Activated naive CD4-positive, alpha-beta T cell treated with anti-CD3 and anti-CD28 coated beads, Interleukin-2, amount 10 ng/mL, durations not matched to agents 7 days and 5 days (primary cell): Measurements from ENCODE around the gene NFAM1.

Experiments
- CTCF ChIA-PET: fragments of 350-600 bp; sonication (Branson Sonifier 250); formaldehyde crosslinking; loops from one replicate; lab custom pipeline; 2021; ENCODE audit warnings: antibody characterized with exemption; lab: Charles Lee
- DNase-seq: peaks from one replicate; pipeline ENCODE4 v3.0.0-alpha.2; 2020
- H3K27ac Mint-ChIP-seq: one replicate; pipeline ENCODE4 v1.8.0; 2021; ENCODE audit warnings: mild to moderate bottlenecking, moderate library complexity, mixed read lengths
- H3K27me3 Mint-ChIP-seq: one replicate; pipeline ENCODE4 v1.8.0; 2021; ENCODE audit warnings: mild to moderate bottlenecking, mixed read lengths
- H3K36me3 Mint-ChIP-seq: one replicate; pipeline ENCODE4 v1.8.0; 2021; ENCODE audit warnings: mixed read lengths
- H3K4me1 Mint-ChIP-seq: one replicate; pipeline ENCODE4 v1.8.0; 2021; ENCODE audit warnings: mixed read lengths
- H3K4me3 Mint-ChIP-seq: one replicate; pipeline ENCODE4 v1.8.0; 2021; ENCODE audit warnings: mild to moderate bottlenecking, moderate library complexity, mixed read lengths
- H3K9me3 Mint-ChIP-seq: one replicate; pipeline ENCODE4 v1.8.0; 2021; ENCODE audit warnings: mixed read lengths

NFAM1 gene

GRCh38 chr22:42389143-42389542 lies 43.1 kb downstream of the NFAM1 start:
- CTCF ChIA-PET, result no interaction called here
- Mint-ChIP-seq H3K4me3 (no peak overlapping the region), H3K27me3 (peaks cover 36% of the 10 kb centered on the region), H3K36me3 (no peaks in the 10 kb centered on the region), H3K4me1 (no peaks in the 10 kb centered on the region), H3K9me3 (no peaks in the 10 kb centered on the region), H3K27ac (no peak overlapping the region)
- no peak for DNase-seq

GRCh38 chr22:42388130-42388797 lies 43.9 kb downstream of the NFAM1 start:
- no peak overlapping the region for H3K27ac Mint-ChIP-seq
- H3K36me3 Mint-ChIP-seq, result no peaks in the 10 kb centered on the region
- DNase-seq, result no peak
- CTCF ChIA-PET, result no interaction called here
- H3K4me3 Mint-ChIP-seq, result no peak overlapping the region
- H3K27me3 Mint-ChIP-seq, result peaks cover 38% of the 10 kb centered on the region
- no peaks in the 10 kb centered on the region for H3K9me3 Mint-ChIP-seq
- no peaks in the 10 kb centered on the region for H3K4me1 Mint-ChIP-seq

GRCh38 chr22:42387631-42388030 lies 44.6 kb downstream of the NFAM1 start:
- DNase-seq, result no peak
- Mint-ChIP-seq H3K27me3 (peaks cover 41% of the 10 kb centered on the region), H3K4me3 (no peak overlapping the region), H3K27ac (no peak overlapping the region), H3K4me1 (no peaks in the 10 kb centered on the region), H3K36me3 (no peaks in the 10 kb centered on the region), H3K9me3 (no peaks in the 10 kb centered on the region)
- CTCF ChIA-PET, result no interaction called here

GRCh38 chr22:42385696-42386095 lies 46.5 kb downstream of the NFAM1 start:
- Mint-ChIP-seq H3K4me3 (no peak overlapping the region), H3K36me3 (no peaks in the 10 kb centered on the region), H3K9me3 (no peaks in the 10 kb centered on the region), H3K27ac (no peak overlapping the region), H3K4me1 (no peaks in the 10 kb centered on the region), H3K27me3 (peaks cover 39% of the 10 kb centered on the region)
- no peak for DNase-seq
- CTCF ChIA-PET, result no interaction called here

GRCh38 chr22:42384506-42384905 lies 47.7 kb downstream of the NFAM1 start:
- H3K36me3 Mint-ChIP-seq, result no peaks in the 10 kb centered on the region
- H3K9me3 Mint-ChIP-seq, result no peaks in the 10 kb centered on the region
- no peaks in the 10 kb centered on the region for H3K4me1 Mint-ChIP-seq
- CTCF ChIA-PET, result no interaction called here
- no peak overlapping the region for H3K27ac Mint-ChIP-seq
- H3K27me3 Mint-ChIP-seq, result peaks cover 31% of the 10 kb centered on the region
- no peak overlapping the region for H3K4me3 Mint-ChIP-seq
- no peak for DNase-seq

GRCh38 chr22:42383851-42384417 lies 48.3 kb downstream of the NFAM1 start:
- DNase-seq, result no peak
- no peak overlapping the region for H3K4me3 Mint-ChIP-seq
- no peaks in the 10 kb centered on the region for H3K9me3 Mint-ChIP-seq
- H3K27ac Mint-ChIP-seq, result no peak overlapping the region
- H3K27me3 Mint-ChIP-seq, result peaks cover 31% of the 10 kb centered on the region
- H3K36me3 Mint-ChIP-seq, result no peaks in the 10 kb centered on the region
- no peaks in the 10 kb centered on the region for H3K4me1 Mint-ChIP-seq
- CTCF ChIA-PET, result no interaction called here

GRCh38 chr22:42383287-42383686 lies 48.9 kb downstream of the NFAM1 start:
- no peaks in the 10 kb centered on the region for H3K4me1 Mint-ChIP-seq
- H3K9me3 Mint-ChIP-seq, result no peaks in the 10 kb centered on the region
- H3K4me3 Mint-ChIP-seq, result no peak overlapping the region
- no peaks in the 10 kb centered on the region for H3K36me3 Mint-ChIP-seq
- peaks cover 37% of the 10 kb centered on the region for H3K27me3 Mint-ChIP-seq
- H3K27ac Mint-ChIP-seq, result no peak overlapping the region
- DNase-seq, result no peak
- CTCF ChIA-PET, result no interaction called here

- H3K4me3 Mint-ChIP-seq, result no peak overlapping the region
- H3K27me3 Mint-ChIP-seq, result peaks cover 46% of the 10 kb centered on the region
- H3K36me3 Mint-ChIP-seq, result no peaks in the 10 kb centered on the region
- no peak overlapping the region for H3K27ac Mint-ChIP-seq
- CTCF ChIA-PET, result no interaction called here
- no peaks in the 10 kb centered on the region for H3K9me3 Mint-ChIP-seq
- DNase-seq, result no peak
- no peaks in the 10 kb centered on the region for H3K4me1 Mint-ChIP-seq
These were observed 51.2 kb downstream of the NFAM1 start for GRCh38 chr22:42380769-42381551.

- H3K27ac Mint-ChIP-seq, result no peak overlapping the region
- H3K4me3 Mint-ChIP-seq, result no peak overlapping the region
- CTCF ChIA-PET, result no interaction called here
- no peaks in the 10 kb centered on the region for H3K4me1 Mint-ChIP-seq
- H3K27me3 Mint-ChIP-seq, result peaks cover 41% of the 10 kb centered on the region
- DNase-seq, result no peak
- no peaks in the 10 kb centered on the region for H3K9me3 Mint-ChIP-seq
- H3K36me3 Mint-ChIP-seq, result no peaks in the 10 kb centered on the region
These were observed 52.2 kb downstream of the NFAM1 start for GRCh38 chr22:42379966-42380537.

GRCh38 chr22:42376711-42377554 lies 55.3 kb downstream of the NFAM1 start:
- H3K36me3 Mint-ChIP-seq, result no peaks in the 10 kb centered on the region
- DNase-seq, result no peak
- peaks cover 45% of the 10 kb centered on the region for H3K27me3 Mint-ChIP-seq
- CTCF ChIA-PET, result no interaction called here
- peaks cover 5% of the 10 kb centered on the region for H3K4me1 Mint-ChIP-seq
- H3K9me3 Mint-ChIP-seq, result no peaks in the 10 kb centered on the region
- H3K27ac Mint-ChIP-seq, result no peak overlapping the region
- no peak overlapping the region for H3K4me3 Mint-ChIP-seq

- Mint-ChIP-seq H3K27me3 (peaks cover 51% of the 10 kb centered on the region), H3K9me3 (no peaks in the 10 kb centered on the region), H3K4me1 (peaks cover 5% of the 10 kb centered on the region), H3K27ac (peak overlapping the region; percentile 1), H3K36me3 (no peaks in the 10 kb centered on the region), H3K4me3 (no peak overlapping the region)
- CTCF ChIA-PET, result interaction anchor here (0.7 to 1.2 kb wide), 2 partner anchors 17 to 68 kb away, joined by 4 read pairs; no protein-coding TSS in a partner anchor
- no peak for DNase-seq
These were observed 56.2 kb downstream of the NFAM1 start for GRCh38 chr22:42375982-42376381.

- H3K4me1 Mint-ChIP-seq, result peaks cover 20% of the 10 kb centered on the region
- H3K4me3 Mint-ChIP-seq, result no peak overlapping the region
- H3K27ac Mint-ChIP-seq, result no peak overlapping the region
- peaks cover 66% of the 10 kb centered on the region for H3K27me3 Mint-ChIP-seq
- no peak for DNase-seq
- CTCF ChIA-PET, result interaction anchor here (0.6 kb wide), 1 partner anchor 59 kb away, joined by 3 read pairs; no protein-coding TSS in a partner anchor
- no peaks in the 10 kb centered on the region for H3K9me3 Mint-ChIP-seq
- H3K36me3 Mint-ChIP-seq, result no peaks in the 10 kb centered on the region
These were observed 59.2 kb downstream of the NFAM1 start for GRCh38 chr22:42372976-42373375.

- Mint-ChIP-seq H3K27me3 (peaks cover 68% of the 10 kb centered on the region), H3K9me3 (no peaks in the 10 kb centered on the region), H3K36me3 (no peaks in the 10 kb centered on the region), H3K27ac (no peak overlapping the region), H3K4me3 (no peak overlapping the region), H3K4me1 (peaks cover 25% of the 10 kb centered on the region)
- DNase-seq, result no peak
- CTCF ChIA-PET, result interaction anchor here (0.6 kb wide), 1 partner anchor 44 kb away, joined by 4 read pairs; no protein-coding TSS in a partner anchor
These were observed 60.7 kb downstream of the NFAM1 start for GRCh38 chr22:42371501-42371900.

GRCh38 chr22:42371099-42371498 lies 61.1 kb downstream of the NFAM1 start:
- CTCF ChIA-PET, result interaction anchor here (0.6 kb wide), 1 partner anchor 44 kb away, joined by 4 read pairs; no protein-coding TSS in a partner anchor
- H3K4me3 Mint-ChIP-seq, result no peak overlapping the region
- H3K27me3 Mint-ChIP-seq, result peaks cover 70% of the 10 kb centered on the region
- H3K36me3 Mint-ChIP-seq, result no peaks in the 10 kb centered on the region
- no peak overlapping the region for H3K27ac Mint-ChIP-seq
- DNase-seq, result no peak
- peaks cover 25% of the 10 kb centered on the region for H3K4me1 Mint-ChIP-seq
- H3K9me3 Mint-ChIP-seq, result no peaks in the 10 kb centered on the region
